DND-41 (cell line): Measurements from ENCODE around the gene CCR7.

ENCODE experiments used
- ATAC-seq: fragments of 200-7000 bp; cut with Tn5 transposase; 3 replicates; pipeline ENCODE4 v1.9.1; 2021; ENCODE audit warnings: low read depth; ENCODE audit not compliant: insufficient read depth
- DNase-seq: peaks from one replicate; pipeline ENCODE4 v3.0.0-alpha.2; 2020
- H2AFZ ChIP-seq: 2 replicates; pipeline ENCODE4 v1.6.0; 2012; ENCODE audit warnings: low read depth, low read length
- H3K27ac ChIP-seq: 2 replicates; pipeline ENCODE4 v1.5.1; 2012; ENCODE audit warnings: low read length, inconsistent platforms
- H3K27me3 ChIP-seq: fragments of 200-600 bp; sonication (generic); 2 replicates; pipeline ENCODE4 v1.6.0; 2012; ENCODE audit warnings: low read length, mild to moderate bottlenecking, inconsistent platforms; ENCODE audit not compliant: insufficient read depth, poor library complexity
- H3K36me3 ChIP-seq: 2 replicates; pipeline ENCODE4 v1.5.1; 2012; ENCODE audit warnings: low read length, inconsistent platforms; ENCODE audit not compliant: insufficient read depth
- H3K4me1 ChIP-seq: 2 replicates; pipeline ENCODE4 v1.5.1; 2012; ENCODE audit warnings: mild to moderate bottlenecking, low read length; ENCODE audit not compliant: insufficient read depth
- H3K4me2 ChIP-seq: 2 replicates; pipeline ENCODE4 v1.6.0; 2012; ENCODE audit warnings: mild to moderate bottlenecking, moderate library complexity, low read length, inconsistent platforms; ENCODE audit not compliant: insufficient read depth
- H3K4me3 ChIP-seq, 2 experiments: fragments of 200-600 bp in 1 of 2; shearing (Covaris generic) in 1 of 2; 2 replicates each; pipeline ENCODE4 v1.5.1; 2012 to 2016; ENCODE audit warnings: inconsistent platforms in 2 of 2, low read length in 2 of 2, mild to moderate bottlenecking in 2 of 2, low read depth in 1 of 2, moderate library complexity in 1 of 2
- H3K79me2 ChIP-seq: 2 replicates; pipeline ENCODE4 v1.6.0; 2012; ENCODE audit warnings: low read length, inconsistent platforms; ENCODE audit not compliant: insufficient read depth
- H3K9ac ChIP-seq: 2 replicates; pipeline ENCODE4 v1.6.0; 2012; ENCODE audit warnings: low read depth, mild to moderate bottlenecking, inconsistent platforms, low read length, moderate library complexity
- H3K9me3 ChIP-seq: 2 replicates; pipeline ENCODE4 v1.5.1; 2012; ENCODE audit warnings: low read length, moderate library complexity, mild to moderate bottlenecking, inconsistent platforms; ENCODE audit not compliant: insufficient read depth, severe bottlenecking
- H4K20me1 ChIP-seq: 2 replicates; pipeline ENCODE4 v1.6.0; 2012; ENCODE audit warnings: low read length; ENCODE audit not compliant: insufficient read depth
- CTCF ChIP-seq: IDR thresholded peaks from 2 replicates; pipeline ENCODE4 v1.5.1; 2012; ENCODE audit warnings: borderline replicate concordance, low read length, moderate library complexity, mild to moderate bottlenecking; ENCODE audit not compliant: poor library complexity, severe bottlenecking; ENCODE audit errors: extremely low read depth
- EZH2 ChIP-seq: IDR thresholded peaks from 3 replicates; pipeline ENCODE4 v1.6.1; 2012; ENCODE audit warnings: borderline replicate concordance, low read depth, mild to moderate bottlenecking, moderate library complexity, low read length, inconsistent platforms; ENCODE audit not compliant: severe bottlenecking

The CCR7 gene

GRCh38 chr17:40599468-40599763 is 34.1 kb upstream of the CCR7 start:
- Histone ChIP-seq H3K4me1 (no peaks in the 10 kb centered on the region), H3K9ac (no peak overlapping the region), H3K79me2 (no peaks in the 10 kb centered on the region), H4K20me1 (no peaks in the 10 kb centered on the region), H3K27me3 (no peaks in the 10 kb centered on the region), H3K4me3 (no peak overlapping the region), H3K9me3 (no peaks in the 10 kb centered on the region), H3K4me2 (no peak overlapping the region), H3K36me3 (no peaks in the 10 kb centered on the region), H2AFZ (no peak overlapping the region), H3K27ac (no peak overlapping the region)
- DNase-seq (no peak), ATAC-seq (no peak)
- TF ChIP-seq CTCF (no peak), EZH2 (no peak)

GRCh38 chr17:40598619-40599467 is 33.6 kb upstream of the CCR7 start:
- no peak overlapping the region for H2AFZ ChIP-seq
- H3K9ac ChIP-seq = no peak overlapping the region
- no peaks in the 10 kb centered on the region for H3K4me1 ChIP-seq
- H3K79me2 ChIP-seq = no peaks in the 10 kb centered on the region
- no peak overlapping the region for H3K27ac ChIP-seq
- H3K4me2 ChIP-seq = no peak overlapping the region
- H3K36me3 ChIP-seq = no peaks in the 10 kb centered on the region
- no peak overlapping the region for H3K4me3 ChIP-seq
- H3K9me3 ChIP-seq = no peaks in the 10 kb centered on the region
- no peaks in the 10 kb centered on the region for H3K27me3 ChIP-seq
- H4K20me1 ChIP-seq = no peaks in the 10 kb centered on the region
- ATAC-seq (no peak), DNase-seq (no peak)
- TF ChIP-seq CTCF (no peak), EZH2 (no peak)

- Histone ChIP-seq H2AFZ (no peak overlapping the region), H3K4me3 (no peak overlapping the region)
These were observed 33.0 kb upstream of the CCR7 start for GRCh38 chr17:40598301-40598618.

More at GRCh38 chr17:40598301-40598618, 33.0 kb upstream of the CCR7 start:
- H3K9ac ChIP-seq = no peak overlapping the region
- ATAC-seq (no peak), DNase-seq (no peak)
- no peak overlapping the region for H3K27ac ChIP-seq
- no peaks in the 10 kb centered on the region for H4K20me1 ChIP-seq
- H3K9me3 ChIP-seq = no peaks in the 10 kb centered on the region
- H3K79me2 ChIP-seq = no peaks in the 10 kb centered on the region
- H3K36me3 ChIP-seq = no peaks in the 10 kb centered on the region
- H3K4me1 ChIP-seq = no peaks in the 10 kb centered on the region
- no peaks in the 10 kb centered on the region for H3K27me3 ChIP-seq
- TF ChIP-seq CTCF (no peak), EZH2 (no peak)
- H3K4me2 ChIP-seq = no peak overlapping the region
